ENCODE data around the gene NEURL1.

DNA sequence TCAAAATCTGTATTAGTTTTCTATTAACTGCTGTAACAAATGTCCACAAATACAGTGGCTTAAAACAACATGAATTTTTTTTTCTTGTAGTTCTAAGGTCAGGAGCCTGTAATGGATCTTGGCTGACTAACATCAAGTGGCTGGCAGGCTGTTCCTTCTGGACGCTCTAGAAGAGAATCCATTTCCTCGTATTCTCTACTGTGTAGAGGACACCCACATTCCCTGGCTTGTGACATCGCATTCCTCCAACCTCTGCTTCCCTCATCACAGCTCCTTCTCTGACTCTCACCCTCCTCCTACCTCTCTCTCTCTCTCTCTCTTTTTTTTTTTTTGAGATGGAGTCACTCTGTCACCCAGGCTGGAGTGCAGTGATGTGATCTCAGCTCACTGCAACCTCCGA is 30.0 kb upstream of the NEURL1 start:
- no peak for TF ChIP-seq POLR2A (IDR thresholded peaks at IDR 0.05)
- TF ChIP-seq EP300 (IDR thresholded peaks at IDR 0.05): no peak

Measured in tibial nerve (tissue), 3 donors.